IPS-NIHi7 (cell line): Measurements from ENCODE around the gene PDCL2.
"Not testable (repeated sequence)": the region's sequence is repeated elsewhere in the genome, so short reads cannot be mapped to it uniquely, and the experiment has no call there.

Experiments
- DNase-seq: peaks from one replicate; pipeline ENCODE4 v3.0.0; 2012; ENCODE audit warnings: mixed read lengths; ENCODE audit errors: extremely low spot score

PDCL2 gene

GRCh38 chr4:55592014-55592413, at the start of gene PDCL2:
Gene PDCL2, minus strand, starts transcription at chr4:55592245. Its CDS starts 136 bp downstream, at chr4:55592109.
- peak; percentile 34 for DNase-seq

GRCh38 chr4:55637272-55637820, 45.3 kb upstream of the PDCL2 start:
- DNase-seq: peak; percentile 65

GRCh38 chr4:55636656-55636999, 44.6 kb upstream of the PDCL2 start:
- DNase-seq: peak; percentile 14

- DNase-seq: peak; percentile 58
Measured at GRCh38 chr4:55635741-55636655, 44.0 kb upstream of the PDCL2 start, which contains the start of gene NMU. Gene NMU, minus strand, starts transcription at chr4:55636298. Its CDS starts 106 bp downstream, at chr4:55636192.

DNA sequence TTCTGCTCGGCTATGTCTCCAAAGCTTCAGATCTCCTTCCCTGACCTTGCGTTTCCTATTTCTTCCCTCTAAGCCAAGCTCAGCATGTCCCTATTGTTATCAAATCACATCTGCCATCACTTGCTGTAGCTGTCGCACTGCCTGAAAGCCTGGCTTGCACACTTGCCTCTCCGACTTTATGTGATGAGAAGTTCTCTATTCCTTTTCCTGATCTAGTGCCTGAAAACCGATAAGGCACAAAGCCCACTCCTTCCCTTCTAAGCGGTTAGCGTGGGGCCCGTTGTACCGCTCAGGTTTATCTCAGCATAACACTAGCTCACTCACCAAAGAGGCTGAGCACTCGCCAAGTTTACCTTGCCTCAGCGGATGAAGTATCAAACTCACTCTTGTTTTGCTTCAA, 43.2 kb upstream of the PDCL2 start:
- DNase-seq: no peak

GRCh38 chr4:55634417-55635128, 42.5 kb upstream of the PDCL2 start:
- no peak for DNase-seq

GRCh38 chr4:55633903-55634302, 41.9 kb upstream of the PDCL2 start:
- no peak for DNase-seq

- DNase-seq: no peak
Measured at GRCh38 chr4:55625835-55626234, 33.8 kb upstream of the PDCL2 start.

- DNase-seq: not testable (repeated sequence)
Measured at GRCh38 chr4:55624063-55624462, 32.0 kb upstream of the PDCL2 start.

DNA sequence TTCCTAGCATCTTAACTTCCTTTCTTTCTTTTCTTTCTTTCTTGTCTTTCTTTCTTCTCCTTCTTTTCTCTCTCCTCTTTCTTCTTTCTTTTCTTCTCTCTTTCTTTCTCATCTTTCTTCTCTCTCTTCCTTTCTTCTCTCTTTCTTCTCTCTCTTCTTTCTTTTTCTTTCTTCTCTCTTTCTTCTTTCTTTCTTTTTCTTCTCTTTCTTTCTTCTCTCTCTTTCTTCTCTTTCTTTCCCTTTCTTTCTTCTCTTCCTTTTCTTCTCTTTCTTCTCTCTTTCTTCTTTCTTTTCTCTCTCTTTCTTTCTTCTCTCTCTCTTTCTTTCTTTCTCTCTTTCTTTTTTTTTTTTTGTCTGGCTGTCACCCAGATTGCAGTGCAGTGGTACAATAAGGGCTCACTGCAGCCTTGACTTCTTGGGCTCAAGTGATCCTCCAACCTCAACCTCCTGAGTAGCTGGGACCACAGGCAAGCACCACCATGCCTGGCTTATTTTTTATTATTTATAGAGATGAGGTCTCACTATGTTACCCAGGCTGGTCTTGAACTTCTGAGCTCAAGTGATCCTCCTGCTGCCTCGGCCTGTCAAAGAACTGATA, 26.6 kb upstream of the PDCL2 start:
- DNase-seq: no peak

DNA sequence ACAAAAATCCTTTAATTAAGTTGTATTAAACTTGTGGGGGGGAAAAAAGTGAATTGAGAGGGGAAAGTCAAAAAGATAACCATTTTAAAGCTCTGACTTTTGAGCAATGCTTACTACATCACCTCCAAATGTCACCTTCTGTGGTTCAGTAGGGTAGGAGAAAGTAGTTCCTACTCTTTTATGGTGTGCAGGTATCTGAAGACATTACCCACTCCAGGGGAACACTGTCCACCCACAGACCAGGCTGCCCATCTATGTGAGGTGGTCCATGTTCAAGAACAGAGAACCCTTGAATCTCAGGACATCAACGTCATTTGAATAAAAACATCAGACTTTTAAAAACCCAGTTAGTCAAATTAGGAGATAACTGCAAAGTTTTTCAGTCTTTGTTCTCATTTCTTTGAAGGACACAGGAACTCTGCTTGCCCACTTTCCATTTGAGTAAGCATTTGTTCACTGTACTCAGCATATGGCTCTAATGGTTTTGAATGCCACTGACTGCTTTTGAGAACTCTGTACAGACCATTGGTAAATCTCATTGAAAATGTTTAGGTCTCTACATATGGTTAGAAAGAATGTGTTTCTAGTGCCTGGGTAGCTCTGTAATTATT, 25.6 kb upstream of the PDCL2 start:
- no peak for DNase-seq

DNA sequence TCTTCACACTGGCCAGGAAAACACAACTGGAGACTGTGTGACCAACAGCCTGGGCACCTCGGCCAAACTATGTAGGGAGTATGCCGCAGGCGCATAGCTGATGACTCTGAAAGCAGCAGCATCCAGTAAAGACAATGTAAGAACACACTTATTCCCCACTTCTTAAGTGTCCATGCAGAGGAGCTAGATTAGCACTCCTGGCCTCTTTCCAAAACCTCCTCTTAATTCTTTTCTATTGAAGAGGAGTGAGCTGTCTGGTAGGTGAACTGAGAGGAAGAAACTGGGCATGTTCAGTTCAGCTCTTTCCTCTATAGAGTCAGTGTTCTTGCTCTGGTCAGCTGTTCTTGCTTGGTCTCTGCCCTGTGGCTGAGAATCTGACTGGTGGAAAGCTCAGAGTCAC, 23.0 kb upstream of the PDCL2 start:
- no peak for DNase-seq

DNA sequence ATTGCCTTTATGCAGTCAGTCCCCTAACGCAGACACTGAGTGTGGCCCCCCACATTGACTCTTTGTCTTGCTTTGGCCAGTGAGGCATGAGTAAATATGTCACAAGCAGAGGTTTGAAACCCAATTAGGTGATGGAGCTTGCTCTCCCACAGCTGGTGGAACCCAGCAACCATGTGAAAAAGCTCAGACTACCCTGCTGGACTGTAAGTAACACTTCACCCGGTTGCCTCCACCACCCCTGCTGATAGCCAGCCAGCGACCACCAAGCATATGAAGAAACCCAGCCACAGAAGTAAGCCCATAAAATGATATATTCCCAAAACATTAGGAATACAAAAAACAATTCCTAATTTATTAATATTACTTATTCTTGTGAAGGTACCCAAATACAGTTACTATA, 21.6 kb upstream of the PDCL2 start:
- DNase-seq: peak; percentile 18

DNA sequence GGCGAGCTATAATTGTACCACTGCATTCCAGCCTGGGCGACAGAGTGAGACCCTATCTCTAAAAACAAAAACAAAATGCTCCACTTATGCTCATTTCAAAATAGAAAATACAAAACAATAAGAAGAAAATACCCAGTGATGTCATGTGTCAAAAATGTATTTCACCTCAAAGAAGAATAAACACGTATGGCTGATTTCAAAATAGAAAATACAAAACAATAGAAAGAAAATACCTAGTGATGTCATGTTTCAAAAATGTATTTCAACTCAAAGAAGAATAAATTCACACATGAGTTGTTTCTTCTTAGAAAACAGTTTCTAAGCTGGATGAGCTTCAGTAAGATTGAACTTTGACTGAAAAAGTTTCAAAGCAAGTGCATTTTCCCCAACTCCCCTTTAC, 20.3 kb upstream of the PDCL2 start:
- DNase-seq: no peak

- DNase-seq: no peak
Measured at GRCh38 chr4:55611358-55612059, 19.5 kb upstream of the PDCL2 start.

- DNase-seq: no peak
Measured at GRCh38 chr4:55610381-55610780, 18.3 kb upstream of the PDCL2 start.

- DNase-seq: no peak
Measured at GRCh38 chr4:55609393-55609866, 17.4 kb upstream of the PDCL2 start.

DNA sequence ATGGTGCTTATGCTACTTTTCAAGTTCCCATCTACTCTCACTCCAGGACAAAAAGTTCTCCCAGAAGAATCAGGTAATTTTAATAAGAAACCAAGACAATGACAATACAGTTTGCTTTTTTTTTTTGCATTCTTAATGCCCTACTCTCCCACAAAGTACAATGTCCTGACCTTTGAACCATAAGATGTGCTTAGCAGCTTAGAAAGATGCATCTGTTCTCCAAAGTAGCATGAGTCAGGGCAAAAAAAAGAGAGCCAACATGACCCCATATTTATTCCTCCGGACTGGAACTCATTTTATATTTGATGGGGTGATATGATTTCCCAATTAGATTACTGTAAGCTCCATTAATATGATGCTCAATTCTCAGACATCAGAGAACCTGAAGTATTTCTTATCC, 16.5 kb upstream of the PDCL2 start:
- DNase-seq: no peak

GRCh38 chr4:55604996-55605395, 13.0 kb upstream of the PDCL2 start:
- no peak for DNase-seq

DNA sequence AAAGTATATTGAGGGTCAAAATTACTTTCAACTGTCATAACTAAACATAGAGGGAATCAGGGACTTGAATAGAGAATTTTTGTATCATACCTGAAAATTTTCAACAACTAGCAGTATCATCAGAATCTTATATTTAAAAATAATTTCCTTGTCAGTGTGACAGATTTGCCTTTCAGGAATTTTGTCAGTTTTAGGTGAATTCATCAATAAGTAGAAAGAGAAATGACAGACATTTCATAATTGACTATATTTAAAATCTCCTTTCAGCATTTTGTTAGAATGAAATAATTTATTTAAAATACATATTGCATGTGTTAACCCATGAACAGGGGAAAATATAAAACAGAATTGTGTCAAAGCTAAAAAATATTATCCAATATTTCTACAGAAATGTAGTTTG, 8.6 kb upstream of the PDCL2 start:
- no peak for DNase-seq

DNA sequence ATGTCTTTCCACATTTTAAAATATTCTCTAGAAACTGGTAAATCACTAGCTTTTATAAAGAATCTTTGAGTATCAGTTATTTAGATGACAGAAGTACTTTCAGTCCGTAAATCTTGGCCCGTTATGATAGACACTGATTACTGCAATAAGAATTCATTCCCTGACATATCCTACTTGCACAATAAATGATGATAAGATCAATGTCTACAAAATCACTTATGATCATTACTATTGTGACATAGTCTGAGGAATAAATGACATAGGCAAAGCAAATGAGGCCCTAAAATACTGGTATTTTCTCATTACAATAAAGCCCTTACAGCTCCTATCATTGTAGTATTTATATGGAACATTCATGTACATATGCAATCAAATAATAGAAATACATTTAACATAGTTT, 6.6 kb upstream of the PDCL2 start:
- no peak for DNase-seq
